Measurements from ENCODE around the gene KRTAP2-4. TPM values are rescaled to one million over a fixed set of nuclear protein-coding genes. Genes with fewer than 3 reads are reported as not detected.
A peak's percentile ranks its signal among the peaks of the same experiment; 100 is the strongest.
"Not testable (repeated sequence)": the region's sequence is repeated elsewhere in the genome, so short reads cannot be mapped to it uniquely, and the experiment has no call there.

The KRTAP2-4 gene
- total RNA-seq, 1 experiment from 2014 or later = not detected

- DNase-seq = no peak
- WGBS (ENCODE audit: extremely low coverage, insufficient read length, low lambda C conversion rate) = no CpG with 5 or more reads among the region's 6 CpGs
- Histone ChIP-seq H4K5ac (ENCODE audit: insufficient read length, low read depth, low read length) (no peak within 1 kb of the TSS), H3K27me3 (ENCODE audit: insufficient read depth, low read length) (no peaks in the 10 kb centered on the region), H2AK5ac (ENCODE audit: insufficient read length, low read length) (no peak within 1 kb of the TSS), H3K4me2 (ENCODE audit: insufficient read depth, insufficient read length, low read length) (no peak within 1 kb of the TSS), H3K18ac (ENCODE audit: insufficient read length, low read depth, low read length) (no peak within 1 kb of the TSS), H3K14ac (ENCODE audit: insufficient read depth, low read length) (no peak within 1 kb of the TSS), H3K79me2 (ENCODE audit: insufficient read depth, low read length) (no peaks in the 10 kb centered on the region), H2BK120ac (ENCODE audit: low read depth, low read length, poor library complexity, severe bottlenecking) (no peak within 1 kb of the TSS), H4K20me1 (ENCODE audit: control insufficient read depth, insufficient read depth, insufficient read length) (no peaks in the 10 kb centered on the region), H2BK20ac (ENCODE audit: low read depth, low read length, poor library complexity, severe bottlenecking) (peak within 1 kb of the TSS; percentile 26), H2AFZ (ENCODE audit: low read length) (no peak within 1 kb of the TSS), H2BK12ac (ENCODE audit: insufficient read length, low read depth, low read length) (no peak within 1 kb of the TSS), H3K79me1 (ENCODE audit: insufficient read depth, low read depth, low read length, poor library complexity, severe bottlenecking) (no peaks in the 10 kb centered on the region), H3K23me2 (ENCODE audit: insufficient read length, low read depth, low read length, poor library complexity, severe bottlenecking) (no peaks in the 10 kb centered on the region), H3K23ac (ENCODE audit: insufficient read length, low read depth, low read length) (no peak within 1 kb of the TSS), H3K4ac (ENCODE audit: low read depth, low read length) (no peak within 1 kb of the TSS), H3T11ph (ENCODE audit: low read length) (no peak within 1 kb of the TSS), H2BK5ac (ENCODE audit: insufficient read length, low read length) (no peak within 1 kb of the TSS), H3K9ac (ENCODE audit: extremely low read depth, insufficient read length, low read length) (no peak within 1 kb of the TSS), H3K27ac (ENCODE audit: insufficient read length, low read depth, low read length) (no peak within 1 kb of the TSS), H4K91ac (ENCODE audit: insufficient read length, low read depth, low read length) (no peak within 1 kb of the TSS), H3K4me1 (ENCODE audit: insufficient read depth, low read length) (no peaks in the 10 kb centered on the region), H3K56ac (ENCODE audit: insufficient read length, low read depth, low read length) (no peak within 1 kb of the TSS), H4K8ac (replicated peaks; ENCODE audit: insufficient read length, low read depth, low read length) (no peak within 1 kb of the TSS), H2BK15ac (ENCODE audit: low read depth, low read length) (no peak within 1 kb of the TSS), H3K9me3 (ENCODE audit: control insufficient read depth, low read depth, low read length) (no peaks in the 10 kb centered on the region)
- Mint-ChIP-seq H3K4me3 (no peak within 1 kb of the TSS), H3K27me3 (ENCODE audit: low read depth) (no peaks in the 10 kb centered on the region), H3K36me3 (ENCODE audit: insufficient read depth in 1 of 3, low read depth in 3 of 3) (no peaks in the 10 kb centered on the region; a peak in 1 of 7 replicates), H3K9me3 (no peaks in the 10 kb centered on the region; a peak in 1 of 5 replicates), H3K27ac (peak within 1 kb of the TSS in 1 of 3 experiments; percentile 71; a peak in 3 of 7 replicates), H3K4me1 (peaks cover 4 to 7% of the 10 kb centered on the region in 2 experiments)
- no peak for TF ChIP-seq CTCF (conservative IDR thresholded peaks at IDR 0.05)
Measured at GRCh38 chr17:41060052-41060604, 5.6 kb downstream of the KRTAP2-4 start, which contains the start of gene KRTAP2-3. Gene KRTAP2-3, minus strand, starts transcription at chr17:41060114. Its CDS starts 64 bp downstream, at chr17:41060050.

DNA sequence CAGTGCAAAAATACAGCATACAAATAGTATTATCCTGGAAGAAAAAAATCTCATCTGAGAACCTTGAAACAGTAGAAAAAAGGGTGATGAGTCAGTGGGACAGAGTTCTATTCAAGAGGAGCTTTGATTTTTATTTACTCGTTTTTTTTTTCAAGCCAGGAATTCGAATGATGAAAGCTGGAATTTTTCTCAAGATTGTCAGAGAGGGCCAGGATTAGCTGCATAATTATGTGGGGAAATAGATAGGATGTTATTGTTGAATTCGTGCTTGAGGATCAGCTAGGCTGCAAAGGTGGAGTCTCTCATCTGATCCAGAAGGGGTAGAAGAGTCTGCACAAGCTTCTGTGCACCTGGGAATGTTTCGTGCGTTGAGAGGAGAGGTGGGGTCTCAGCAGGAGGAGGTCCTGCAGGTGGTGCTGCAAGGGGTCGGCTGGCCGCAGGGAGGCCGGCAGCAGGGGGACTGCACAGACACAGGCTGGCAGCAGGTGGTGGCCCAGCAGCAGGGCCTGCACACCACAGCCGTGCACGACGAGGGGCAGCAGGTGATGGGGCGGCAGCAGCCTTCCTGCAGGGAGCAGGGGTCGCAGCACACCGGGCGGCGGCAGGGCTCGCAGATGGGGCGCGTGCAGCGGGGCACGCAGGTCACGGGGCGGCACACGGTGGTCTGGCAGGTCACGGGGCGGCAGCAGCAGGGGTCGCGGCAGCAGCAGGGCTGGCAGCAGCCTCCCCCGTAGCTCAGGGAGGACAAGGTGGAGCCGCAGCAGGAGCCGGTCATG is 6.2 kb downstream of the KRTAP2-4 start:
- H3K4ac ChIP-seq (ENCODE audit: low read depth, low read length); H3K36me3 Mint-ChIP-seq (ENCODE audit: insufficient read depth in 1 of 3, low read depth in 3 of 3); H3T11ph ChIP-seq (ENCODE audit: low read length); H3K27ac ChIP-seq (ENCODE audit: insufficient read length, low read depth, low read length); H3K9me3 Mint-ChIP-seq; H2BK5ac ChIP-seq (ENCODE audit: insufficient read length, low read length); H3K18ac ChIP-seq (ENCODE audit: insufficient read length, low read depth, low read length); H3K79me1 ChIP-seq (ENCODE audit: insufficient read depth, low read depth, low read length, poor library complexity, severe bottlenecking); H2BK12ac ChIP-seq (ENCODE audit: insufficient read length, low read depth, low read length); H2AFZ ChIP-seq (ENCODE audit: low read length); H3K4me2 ChIP-seq (ENCODE audit: insufficient read depth, insufficient read length, low read length); H3K56ac ChIP-seq (ENCODE audit: insufficient read length, low read depth, low read length); H4K8ac ChIP-seq (replicated peaks; ENCODE audit: insufficient read length, low read depth, low read length); H3K27ac Mint-ChIP-seq; H2AK5ac ChIP-seq (ENCODE audit: insufficient read length, low read length); H3K23me2 ChIP-seq (ENCODE audit: insufficient read length, low read depth, low read length, poor library complexity, severe bottlenecking); H3K27me3 Mint-ChIP-seq (ENCODE audit: low read depth); H3K4me1 Mint-ChIP-seq; H3K4me3 Mint-ChIP-seq; H3K79me2 ChIP-seq (ENCODE audit: insufficient read depth, low read length); H4K91ac ChIP-seq (ENCODE audit: insufficient read length, low read depth, low read length); H2BK120ac ChIP-seq (ENCODE audit: low read depth, low read length, poor library complexity, severe bottlenecking); H4K5ac ChIP-seq (ENCODE audit: insufficient read length, low read depth, low read length); H2BK15ac ChIP-seq (ENCODE audit: low read depth, low read length); H3K4me1 ChIP-seq (ENCODE audit: insufficient read depth, low read length); H3K23ac ChIP-seq (ENCODE audit: insufficient read length, low read depth, low read length); H3K27me3 ChIP-seq (ENCODE audit: insufficient read depth, low read length); H3K9me3 ChIP-seq (ENCODE audit: control insufficient read depth, low read depth, low read length); H3K9ac ChIP-seq (ENCODE audit: extremely low read depth, insufficient read length, low read length); H3K14ac ChIP-seq (ENCODE audit: insufficient read depth, low read length); H4K20me1 ChIP-seq (ENCODE audit: control insufficient read depth, insufficient read depth, insufficient read length): not testable (repeated sequence)
- no CpG with 5 or more reads among the region's 31 CpGs for WGBS (ENCODE audit: extremely low coverage, insufficient read length, low lambda C conversion rate)
- peak overlapping the region; percentile 26 for H2BK20ac ChIP-seq (ENCODE audit: low read depth, low read length, poor library complexity, severe bottlenecking)
- peak; percentile 48 for DNase-seq
